Measurements from ENCODE around the gene MOG.
"Not testable (repeated sequence)": the region's sequence is repeated elsewhere in the genome, so short reads cannot be mapped to it uniquely, and the experiment has no call there.

MOG gene

DNA sequence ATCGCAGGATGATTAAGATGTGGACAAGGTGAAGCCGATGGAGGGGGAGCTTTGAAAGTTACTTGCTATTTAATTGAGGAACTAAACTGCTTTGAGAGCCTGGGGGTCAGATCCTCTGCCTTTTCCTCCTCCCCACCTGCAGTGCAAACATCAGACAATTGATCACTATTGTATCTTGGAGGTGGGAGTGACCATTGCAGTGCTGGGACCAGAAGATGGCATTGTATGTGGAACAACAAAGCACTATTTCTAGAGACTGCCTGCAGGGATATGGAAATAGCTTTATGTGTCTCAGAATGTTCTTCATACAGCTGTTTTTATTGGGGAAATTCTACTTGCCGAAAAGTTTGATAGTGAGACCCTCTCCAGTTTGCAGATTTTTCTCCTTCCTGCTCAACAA, 4.2 kb downstream of the MOG start:
- Histone ChIP-seq H4K20me1 (ENCODE audit: control insufficient read depth, insufficient read depth, low read depth, low read length) (no peaks in the 10 kb centered on the region), H3F3A (ENCODE audit: control insufficient read depth, insufficient read depth) (no peaks in the 10 kb centered on the region), H3K4me3 (ENCODE audit: low read length) (no peak overlapping the region), H3K36me3 (ENCODE audit: control insufficient read depth, low read length) (no peaks in the 10 kb centered on the region), H3K4me1 (ENCODE audit: control insufficient read depth, low read length) (no peaks in the 10 kb centered on the region), H3K27me3 (ENCODE audit: control insufficient read depth, low read length) (no peaks in the 10 kb centered on the region; the same call in 1 of the 2 replicates), H3K9me2 (replicated peaks; ENCODE audit: control insufficient read depth, low read length) (no peaks in the 10 kb centered on the region), H3K27ac (ENCODE audit: low read depth, low read length) (no peak overlapping the region), H3K79me2 (ENCODE audit: control insufficient read depth, low read length) (no peaks in the 10 kb centered on the region), H3K4me2 (ENCODE audit: low read length) (no peak overlapping the region), H3K9me3 (ENCODE audit: control insufficient read depth, insufficient read depth, low read length) (no peaks in the 10 kb centered on the region)
- TF ChIP-seq EZH2phosphoT487 (IDR thresholded peaks at IDR 0.05; ENCODE audit: borderline replicate concordance, low read length): no peak
- TF ChIP-seq, protein P1, sequence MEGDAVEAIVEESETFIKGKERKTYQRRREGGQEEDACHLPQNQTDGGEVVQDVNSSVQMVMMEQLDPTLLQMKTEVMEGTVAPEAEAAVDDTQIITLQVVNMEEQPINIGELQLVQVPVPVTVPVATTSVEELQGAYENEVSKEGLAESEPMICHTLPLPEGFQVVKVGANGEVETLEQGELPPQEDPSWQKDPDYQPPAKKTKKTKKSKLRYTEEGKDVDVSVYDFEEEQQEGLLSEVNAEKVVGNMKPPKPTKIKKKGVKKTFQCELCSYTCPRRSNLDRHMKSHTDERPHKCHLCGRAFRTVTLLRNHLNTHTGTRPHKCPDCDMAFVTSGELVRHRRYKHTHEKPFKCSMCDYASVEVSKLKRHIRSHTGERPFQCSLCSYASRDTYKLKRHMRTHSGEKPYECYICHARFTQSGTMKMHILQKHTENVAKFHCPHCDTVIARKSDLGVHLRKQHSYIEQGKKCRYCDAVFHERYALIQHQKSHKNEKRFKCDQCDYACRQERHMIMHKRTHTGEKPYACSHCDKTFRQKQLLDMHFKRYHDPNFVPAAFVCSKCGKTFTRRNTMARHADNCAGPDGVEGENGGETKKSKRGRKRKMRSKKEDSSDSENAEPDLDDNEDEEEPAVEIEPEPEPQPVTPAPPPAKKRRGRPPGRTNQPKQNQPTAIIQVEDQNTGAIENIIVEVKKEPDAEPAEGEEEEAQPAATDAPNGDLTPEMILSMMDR (IDR thresholded peaks at IDR 0.05; ENCODE audit: low read depth, low read length, poor library complexity, severe bottlenecking): no peak

GRCh38 chr6:29661502-29662141, 4.7 kb downstream of the MOG start:
- not testable (repeated sequence) for H3K4me3 ChIP-seq (ENCODE audit: low read length); H3K79me2 ChIP-seq (ENCODE audit: control insufficient read depth, low read length); H3F3A ChIP-seq (ENCODE audit: control insufficient read depth, insufficient read depth); H3K27ac ChIP-seq (ENCODE audit: low read depth, low read length); H3K9me2 ChIP-seq (replicated peaks; ENCODE audit: control insufficient read depth, low read length); H3K4me1 ChIP-seq (ENCODE audit: control insufficient read depth, low read length); H4K20me1 ChIP-seq (ENCODE audit: control insufficient read depth, insufficient read depth, low read depth, low read length); H3K36me3 ChIP-seq (ENCODE audit: control insufficient read depth, low read length); H3K4me2 ChIP-seq (ENCODE audit: low read length); H3K27me3 ChIP-seq (ENCODE audit: control insufficient read depth, low read length); H3K9me3 ChIP-seq (ENCODE audit: control insufficient read depth, insufficient read depth, low read length)

GRCh38 chr6:29663300-29664042, 6.6 kb downstream of the MOG start:
- H3K9me3 ChIP-seq (ENCODE audit: control insufficient read depth, insufficient read depth, low read length): no peaks in the 10 kb centered on the region

More at GRCh38 chr6:29663300-29664042, 6.6 kb downstream of the MOG start:
- H3K4me1 ChIP-seq (ENCODE audit: control insufficient read depth, low read length): no peaks in the 10 kb centered on the region
- H3K27ac ChIP-seq (ENCODE audit: low read depth, low read length): no peak overlapping the region
- H3F3A ChIP-seq (ENCODE audit: control insufficient read depth, insufficient read depth): no peaks in the 10 kb centered on the region
- no peaks in the 10 kb centered on the region for H3K9me2 ChIP-seq (replicated peaks; ENCODE audit: control insufficient read depth, low read length)
- no peaks in the 10 kb centered on the region for H3K79me2 ChIP-seq (ENCODE audit: control insufficient read depth, low read length)
- no peaks in the 10 kb centered on the region for H3K36me3 ChIP-seq (ENCODE audit: control insufficient read depth, low read length)
- H3K27me3 ChIP-seq (ENCODE audit: control insufficient read depth, low read length): no peaks in the 10 kb centered on the region; the same call in 1 of the 2 replicates
- H3K4me2 ChIP-seq (ENCODE audit: low read length): no peak overlapping the region
- no peak for TF ChIP-seq EZH2phosphoT487 (IDR thresholded peaks at IDR 0.05; ENCODE audit: borderline replicate concordance, low read length)
- TF ChIP-seq, protein P1 (IDR thresholded peaks at IDR 0.05; ENCODE audit: low read depth, low read length, poor library complexity, severe bottlenecking): no peak
- no peak overlapping the region for H3K4me3 ChIP-seq (ENCODE audit: low read length)
- no peaks in the 10 kb centered on the region for H4K20me1 ChIP-seq (ENCODE audit: control insufficient read depth, insufficient read depth, low read depth, low read length)
